WI38 (cell line): ENCODE results near the gene CPZ.

Source experiments
- H3K4me3 ChIP-seq: 2 replicates; pipeline ENCODE4 v1.5.1; 2011; ENCODE audit warnings: low read depth, mild to moderate bottlenecking, control low read depth, low read length
- TF ChIP-seq, protein P1 (sequence below): IDR thresholded peaks from 2 replicates; pipeline ENCODE4 v1.5.1; 2012; ENCODE audit warnings: low read depth, mild to moderate bottlenecking, control low read depth, low read length

CPZ gene

DNA sequence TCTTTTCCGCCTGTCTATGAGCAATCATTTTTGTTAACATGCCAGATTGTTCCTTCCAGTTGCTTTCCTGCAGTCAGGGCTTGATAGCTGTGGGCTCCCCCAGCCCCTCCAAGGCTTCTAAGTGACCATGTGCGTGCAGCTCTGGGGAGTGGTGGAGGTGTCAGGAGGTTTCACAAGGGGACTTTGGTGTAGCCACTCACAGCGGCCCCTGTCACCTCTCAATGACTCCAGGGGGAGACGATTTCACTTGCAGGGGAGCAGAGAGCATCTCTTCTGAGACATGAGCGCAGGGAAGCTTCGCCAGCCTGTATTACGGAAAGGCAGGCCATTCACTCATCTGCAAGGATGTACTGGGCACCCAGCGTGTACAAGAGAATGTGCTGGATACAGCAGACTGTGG is 15.5 kb upstream of the CPZ start:
- TF ChIP-seq, protein P1, sequence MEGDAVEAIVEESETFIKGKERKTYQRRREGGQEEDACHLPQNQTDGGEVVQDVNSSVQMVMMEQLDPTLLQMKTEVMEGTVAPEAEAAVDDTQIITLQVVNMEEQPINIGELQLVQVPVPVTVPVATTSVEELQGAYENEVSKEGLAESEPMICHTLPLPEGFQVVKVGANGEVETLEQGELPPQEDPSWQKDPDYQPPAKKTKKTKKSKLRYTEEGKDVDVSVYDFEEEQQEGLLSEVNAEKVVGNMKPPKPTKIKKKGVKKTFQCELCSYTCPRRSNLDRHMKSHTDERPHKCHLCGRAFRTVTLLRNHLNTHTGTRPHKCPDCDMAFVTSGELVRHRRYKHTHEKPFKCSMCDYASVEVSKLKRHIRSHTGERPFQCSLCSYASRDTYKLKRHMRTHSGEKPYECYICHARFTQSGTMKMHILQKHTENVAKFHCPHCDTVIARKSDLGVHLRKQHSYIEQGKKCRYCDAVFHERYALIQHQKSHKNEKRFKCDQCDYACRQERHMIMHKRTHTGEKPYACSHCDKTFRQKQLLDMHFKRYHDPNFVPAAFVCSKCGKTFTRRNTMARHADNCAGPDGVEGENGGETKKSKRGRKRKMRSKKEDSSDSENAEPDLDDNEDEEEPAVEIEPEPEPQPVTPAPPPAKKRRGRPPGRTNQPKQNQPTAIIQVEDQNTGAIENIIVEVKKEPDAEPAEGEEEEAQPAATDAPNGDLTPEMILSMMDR, result no peak
- H3K4me3 ChIP-seq, result no peak overlapping the region

DNA sequence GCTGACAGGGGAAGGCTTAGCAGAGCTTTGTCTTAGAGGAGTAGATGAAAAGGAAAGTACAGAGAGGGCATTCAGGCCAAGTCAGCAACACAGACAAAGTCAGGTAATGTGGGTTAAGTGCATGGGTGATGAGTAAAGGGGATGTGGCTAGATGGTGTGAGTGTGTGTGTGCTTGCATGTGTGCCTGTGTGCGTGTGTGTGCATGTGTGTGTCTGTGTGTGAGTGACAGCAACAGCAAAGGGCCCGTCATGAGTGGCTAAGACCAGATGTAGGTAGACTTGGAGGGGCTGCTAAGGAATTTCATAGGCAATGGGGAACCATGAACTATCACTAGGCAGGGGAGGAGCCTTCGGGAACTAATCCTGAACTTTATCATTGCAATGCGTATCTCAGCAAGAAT is 14.6 kb upstream of the CPZ start:
- TF ChIP-seq, protein P1, result no peak
- no peak overlapping the region for H3K4me3 ChIP-seq

DNA sequence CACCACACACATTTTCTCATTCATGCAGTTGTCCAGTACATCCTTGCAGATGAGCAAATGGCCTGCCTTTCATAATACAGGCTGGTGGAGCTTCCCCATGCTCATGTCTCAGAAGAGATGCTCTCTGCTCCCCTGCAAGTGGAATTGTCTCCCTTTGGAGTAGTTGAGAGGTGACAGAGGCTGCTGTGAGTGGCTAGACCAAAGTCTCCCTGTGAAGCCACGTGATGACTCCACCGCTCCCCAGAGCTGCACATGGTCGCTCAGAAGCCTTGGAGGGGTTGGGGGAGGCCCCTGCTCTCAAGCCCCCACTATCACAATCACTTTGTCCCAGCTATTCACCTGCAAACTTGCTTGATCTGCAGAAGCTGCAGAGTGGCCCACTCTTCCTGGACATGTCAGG is 13.8 kb upstream of the CPZ start:
- TF ChIP-seq, protein P1, result no peak
- no peak overlapping the region for H3K4me3 ChIP-seq

DNA sequence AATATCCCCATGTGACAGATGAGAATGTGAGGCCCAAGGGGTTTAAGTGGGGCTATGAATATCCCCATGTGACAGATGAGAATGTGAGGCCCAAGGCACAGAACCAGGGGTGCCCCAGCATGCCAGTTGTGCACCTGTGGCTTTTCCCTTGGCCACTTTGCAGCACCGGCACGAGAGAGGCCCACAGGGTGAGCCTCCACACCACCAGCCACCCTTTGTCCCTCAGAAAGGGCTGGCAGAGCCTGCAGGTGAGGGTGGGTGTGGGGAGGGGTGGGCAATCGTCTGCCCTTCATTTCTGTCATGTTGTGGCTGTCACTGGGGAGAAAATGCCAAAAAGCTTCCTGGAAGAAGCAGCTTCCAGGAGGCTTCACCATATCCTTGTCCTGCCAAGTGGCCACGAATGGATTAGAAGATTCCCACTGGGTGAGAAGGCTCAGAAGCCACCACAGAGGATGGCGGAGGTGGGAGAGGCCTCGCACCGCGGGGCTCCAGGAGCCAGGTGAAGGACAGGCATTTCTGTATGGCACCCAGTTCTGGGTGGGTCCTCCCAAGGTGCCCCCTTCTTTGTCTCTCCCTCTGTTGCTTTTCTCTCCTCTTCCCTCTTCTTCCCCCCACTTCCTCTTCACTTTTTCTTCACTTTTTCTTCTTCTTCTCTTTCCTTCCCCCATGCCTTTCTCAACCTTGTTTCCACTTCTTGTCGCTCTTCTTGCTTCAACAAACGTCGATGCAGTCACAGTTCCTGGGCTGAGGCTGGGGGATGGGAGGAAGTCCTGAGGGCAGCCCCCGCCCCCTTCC is 12.8 kb upstream of the CPZ start:
- TF ChIP-seq, protein P1, result no peak
- no peak overlapping the region for H3K4me3 ChIP-seq

DNA sequence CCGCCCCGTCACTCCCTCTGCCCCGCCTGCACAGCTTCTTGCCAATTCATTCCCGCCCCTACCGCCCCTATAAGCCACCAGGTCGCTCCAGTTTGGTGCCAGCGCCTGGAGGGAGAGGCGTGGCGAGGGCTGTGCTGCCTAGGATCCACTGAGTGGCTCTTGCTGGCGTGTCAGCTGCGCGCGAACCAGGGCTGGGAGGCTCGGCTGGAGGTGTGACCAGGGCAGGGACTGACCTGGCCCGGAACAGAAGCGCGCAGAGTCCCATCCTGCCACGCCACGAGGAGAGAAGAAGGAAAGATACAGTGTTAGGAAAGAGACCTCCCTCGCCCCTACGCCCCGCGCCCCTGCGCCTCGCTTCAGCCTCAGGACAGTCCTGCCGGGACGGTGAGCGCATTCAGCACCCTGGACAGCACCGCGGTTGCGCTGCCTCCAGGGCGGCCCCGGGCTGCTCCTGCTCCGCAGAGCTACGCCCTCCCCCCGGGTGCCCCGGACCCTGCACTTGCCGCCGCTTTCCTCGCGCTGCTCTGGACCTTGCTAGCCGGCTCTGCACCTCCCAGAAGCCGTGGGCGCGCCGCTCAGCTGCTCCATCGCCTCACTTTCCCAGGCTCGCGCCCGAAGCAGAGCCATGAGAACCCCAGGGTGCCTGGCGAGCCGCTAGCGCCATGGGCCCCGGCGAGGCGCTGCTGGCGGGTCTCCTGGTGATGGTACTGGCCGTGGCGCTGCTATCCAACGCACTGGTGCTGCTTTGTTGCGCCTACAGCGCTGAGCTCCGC is 12.1 kb upstream of the CPZ start, which contains the start of gene GPR78:
Gene GPR78 (plus strand): TSS at position 72 of the 773 bp plus-strand sequence. CDS start 591 bp downstream, at position 663.
- TF ChIP-seq, protein P1, result no peak
- no peak within 1 kb of the TSS for H3K4me3 ChIP-seq

DNA sequence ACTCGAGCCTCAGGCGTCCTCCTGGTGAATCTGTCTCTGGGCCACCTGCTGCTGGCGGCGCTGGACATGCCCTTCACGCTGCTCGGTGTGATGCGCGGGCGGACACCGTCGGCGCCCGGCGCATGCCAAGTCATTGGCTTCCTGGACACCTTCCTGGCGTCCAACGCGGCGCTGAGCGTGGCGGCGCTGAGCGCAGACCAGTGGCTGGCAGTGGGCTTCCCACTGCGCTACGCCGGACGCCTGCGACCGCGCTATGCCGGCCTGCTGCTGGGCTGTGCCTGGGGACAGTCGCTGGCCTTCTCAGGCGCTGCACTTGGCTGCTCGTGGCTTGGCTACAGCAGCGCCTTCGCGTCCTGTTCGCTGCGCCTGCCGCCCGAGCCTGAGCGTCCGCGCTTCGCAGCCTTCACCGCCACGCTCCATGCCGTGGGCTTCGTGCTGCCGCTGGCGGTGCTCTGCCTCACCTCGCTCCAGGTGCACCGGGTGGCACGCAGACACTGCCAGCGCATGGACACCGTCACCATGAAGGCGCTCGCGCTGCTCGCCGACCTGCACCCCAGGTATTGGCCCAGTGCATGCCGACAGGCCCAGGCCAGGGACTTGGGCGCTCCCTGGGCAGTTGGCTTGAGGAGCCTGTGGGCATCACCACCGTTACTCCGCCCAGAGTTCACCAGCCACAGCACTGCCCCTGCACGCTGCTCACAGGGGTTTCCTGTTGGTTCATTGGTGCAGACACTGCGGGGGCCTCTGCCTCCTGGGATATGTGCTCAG is 11.3 kb upstream of the CPZ start:
- TF ChIP-seq, protein P1, result no peak
- no peak overlapping the region for H3K4me3 ChIP-seq
